A549 (cell line): ENCODE results near the gene CNBD2.

Source experiments
- NFE2L2 ChIP-seq: fragments of 150-350 bp; conservative IDR thresholded peaks from 2 replicates; pipeline ENCODE4 v1.6.1; 2014; ENCODE audit warnings: low read length
- RAD21 ChIP-seq, 2 experiments: fragments of >200 bp in 1 of 2; sonication (Bioruptor Twin) in 1 of 2; formaldehyde crosslinking in 1 of 2; IDR thresholded peaks in 1 of 2; conservative IDR thresholded peaks in 1 of 2; 2 replicates in 1 of 2; 3 replicates in 1 of 2; pipeline ENCODE4 v1.6.1; 2012 to 2018; ENCODE audit warnings: inconsistent platforms in 1 of 2
- TF ChIP-seq, protein P1 (sequence below): fragments of >200 bp; sonication (Bioruptor Twin); formaldehyde crosslinking; IDR thresholded peaks from 3 replicates; pipeline ENCODE4 v1.5.1; 2016
- TF ChIP-seq, protein P2 (sequence below): fragments of >200 bp; sonication (Bioruptor Twin); formaldehyde crosslinking; IDR thresholded peaks from 2 replicates; pipeline ENCODE4 v1.6.1; 2016

DNA sequence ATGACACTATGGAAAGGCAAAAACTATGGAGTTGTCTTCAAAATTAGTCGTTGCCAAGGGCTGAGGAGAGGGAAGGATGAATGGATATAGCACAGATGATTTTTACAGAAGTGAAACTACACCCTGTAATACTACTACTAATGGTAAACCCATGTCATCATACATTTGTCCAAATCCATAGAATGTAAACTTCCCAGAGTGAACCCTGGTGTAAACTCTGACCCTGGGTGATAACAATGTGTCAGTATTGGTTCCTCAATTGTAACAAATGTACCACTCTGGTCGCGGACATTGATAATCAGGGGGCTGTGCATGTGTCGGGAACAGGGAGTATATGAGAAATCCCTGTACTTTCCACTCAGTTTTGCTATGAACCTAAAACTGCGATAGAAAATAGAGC lies 72.2 kb downstream of the CNBD2 start:
- TF ChIP-seq RAD21 (conservative IDR thresholded peaks at IDR 0.05 in 1 of 2, IDR thresholded peaks at IDR 0.05 in 1 of 2) = no peak
- TF ChIP-seq, protein P1, sequence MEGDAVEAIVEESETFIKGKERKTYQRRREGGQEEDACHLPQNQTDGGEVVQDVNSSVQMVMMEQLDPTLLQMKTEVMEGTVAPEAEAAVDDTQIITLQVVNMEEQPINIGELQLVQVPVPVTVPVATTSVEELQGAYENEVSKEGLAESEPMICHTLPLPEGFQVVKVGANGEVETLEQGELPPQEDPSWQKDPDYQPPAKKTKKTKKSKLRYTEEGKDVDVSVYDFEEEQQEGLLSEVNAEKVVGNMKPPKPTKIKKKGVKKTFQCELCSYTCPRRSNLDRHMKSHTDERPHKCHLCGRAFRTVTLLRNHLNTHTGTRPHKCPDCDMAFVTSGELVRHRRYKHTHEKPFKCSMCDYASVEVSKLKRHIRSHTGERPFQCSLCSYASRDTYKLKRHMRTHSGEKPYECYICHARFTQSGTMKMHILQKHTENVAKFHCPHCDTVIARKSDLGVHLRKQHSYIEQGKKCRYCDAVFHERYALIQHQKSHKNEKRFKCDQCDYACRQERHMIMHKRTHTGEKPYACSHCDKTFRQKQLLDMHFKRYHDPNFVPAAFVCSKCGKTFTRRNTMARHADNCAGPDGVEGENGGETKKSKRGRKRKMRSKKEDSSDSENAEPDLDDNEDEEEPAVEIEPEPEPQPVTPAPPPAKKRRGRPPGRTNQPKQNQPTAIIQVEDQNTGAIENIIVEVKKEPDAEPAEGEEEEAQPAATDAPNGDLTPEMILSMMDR = no peak
- TF ChIP-seq, protein P2, sequence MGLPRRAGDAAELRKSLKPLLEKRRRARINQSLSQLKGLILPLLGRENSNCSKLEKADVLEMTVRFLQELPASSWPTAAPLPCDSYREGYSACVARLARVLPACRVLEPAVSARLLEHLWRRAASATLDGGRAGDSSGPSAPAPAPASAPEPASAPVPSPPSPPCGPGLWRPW = no peak
- TF ChIP-seq NFE2L2 = no peak
